Testis (tissue), 2 donors: ENCODE data around the gene GAREM2.

Experiments used
- POLR2A ChIP-seq: fragments of 450-650 bp; IDR thresholded peaks from one replicate; pipeline ENCODE4 v1.6.1; 2017; ENCODE audit warnings: antibody characterized with exemption, mild to moderate bottlenecking, moderate library complexity
- TF ChIP-seq, protein P1 (sequence below), 3 experiments: fragments of 450-650 bp in 2 of 3; fragments of 200-600 bp in 1 of 3; sonication (generic) in 1 of 3; IDR thresholded peaks; one replicate each; pipeline ENCODE4 v1.5.1; 2016 to 2019; ENCODE audit warnings: antibody characterized with exemption in 3 of 3, mild to moderate bottlenecking in 2 of 3, moderate library complexity in 1 of 3

DNA sequence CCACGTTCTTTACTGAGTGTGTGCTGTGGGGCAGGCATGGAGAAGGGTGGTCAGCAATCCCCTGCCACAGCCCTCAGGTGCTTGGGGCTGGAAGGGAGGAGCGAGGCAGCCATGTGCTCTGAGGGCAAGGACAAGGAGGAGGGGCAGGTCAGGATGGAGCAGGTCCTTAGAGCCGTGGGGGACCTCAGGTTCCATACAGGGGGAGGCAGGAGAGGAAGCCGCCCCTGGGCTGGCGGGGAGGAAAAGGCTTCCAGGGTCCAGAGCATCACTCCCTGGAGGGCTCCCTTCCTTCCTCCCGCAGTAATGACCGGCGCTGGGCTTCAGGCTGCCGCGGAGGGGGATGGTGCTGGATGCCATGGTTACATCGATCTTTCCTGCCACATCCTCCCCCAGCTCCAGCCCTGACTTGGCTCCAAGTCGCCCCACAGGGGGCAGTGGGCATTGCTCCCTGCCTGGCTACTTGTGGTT lies 6.6 kb downstream of the GAREM2 start:
- TF ChIP-seq, protein P1, sequence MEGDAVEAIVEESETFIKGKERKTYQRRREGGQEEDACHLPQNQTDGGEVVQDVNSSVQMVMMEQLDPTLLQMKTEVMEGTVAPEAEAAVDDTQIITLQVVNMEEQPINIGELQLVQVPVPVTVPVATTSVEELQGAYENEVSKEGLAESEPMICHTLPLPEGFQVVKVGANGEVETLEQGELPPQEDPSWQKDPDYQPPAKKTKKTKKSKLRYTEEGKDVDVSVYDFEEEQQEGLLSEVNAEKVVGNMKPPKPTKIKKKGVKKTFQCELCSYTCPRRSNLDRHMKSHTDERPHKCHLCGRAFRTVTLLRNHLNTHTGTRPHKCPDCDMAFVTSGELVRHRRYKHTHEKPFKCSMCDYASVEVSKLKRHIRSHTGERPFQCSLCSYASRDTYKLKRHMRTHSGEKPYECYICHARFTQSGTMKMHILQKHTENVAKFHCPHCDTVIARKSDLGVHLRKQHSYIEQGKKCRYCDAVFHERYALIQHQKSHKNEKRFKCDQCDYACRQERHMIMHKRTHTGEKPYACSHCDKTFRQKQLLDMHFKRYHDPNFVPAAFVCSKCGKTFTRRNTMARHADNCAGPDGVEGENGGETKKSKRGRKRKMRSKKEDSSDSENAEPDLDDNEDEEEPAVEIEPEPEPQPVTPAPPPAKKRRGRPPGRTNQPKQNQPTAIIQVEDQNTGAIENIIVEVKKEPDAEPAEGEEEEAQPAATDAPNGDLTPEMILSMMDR (IDR thresholded peaks at IDR 0.05) = no peak
- no peak for TF ChIP-seq POLR2A
